ENCODE results near the gene PEX7. TPM values are rescaled to one million over a fixed set of nuclear protein-coding genes. Genes with fewer than 3 reads are reported as not detected.

Gene PEX7
- total RNA-seq, 1 donor from 2014 or later = 20.0 TPM

GRCh38 chr6:136914947-136915346, 92.6 kb downstream of the PEX7 start:
- TF ChIP-seq CTCF (IDR thresholded peaks at IDR 0.05; ENCODE audit: insufficient read depth, low read length, severe bottlenecking) = no peak
- no peak for DNase-seq (ENCODE audit: low read depth)
- Histone ChIP-seq H3K36me3 (ENCODE audit: control insufficient read depth, insufficient read depth, low read length) (no peaks in the 10 kb centered on the region), H3K4me3 (ENCODE audit: low read depth, low read length) (no peak overlapping the region), H3K27me3 (ENCODE audit: control insufficient read depth, insufficient read depth, low read length) (no peaks in the 10 kb centered on the region)
- no peak for FAIRE-seq

- H3K36me3 ChIP-seq (ENCODE audit: control insufficient read depth, insufficient read depth, low read length) = no peaks in the 10 kb centered on the region
- H3K4me3 ChIP-seq (ENCODE audit: low read depth, low read length) = no peak overlapping the region
- FAIRE-seq (no peak), DNase-seq (ENCODE audit: low read depth) (no peak)
- H3K27me3 ChIP-seq (ENCODE audit: control insufficient read depth, insufficient read depth, low read length) = peaks cover 30% of the 10 kb centered on the region
- no peak for TF ChIP-seq CTCF (IDR thresholded peaks at IDR 0.05; ENCODE audit: insufficient read depth, low read length, severe bottlenecking)
Measured at GRCh38 chr6:136918706-136919105, 96.3 kb downstream of the PEX7 start.

- Histone ChIP-seq H3K27me3 (ENCODE audit: control insufficient read depth, insufficient read depth, low read length) (peaks cover 36% of the 10 kb centered on the region), H3K4me3 (ENCODE audit: low read depth, low read length) (no peak overlapping the region)
Measured at GRCh38 chr6:136920216-136920615, 97.8 kb downstream of the PEX7 start.

GRCh38 chr6:136920671-136921380, 98.4 kb downstream of the PEX7 start:
- Histone ChIP-seq H3K4me3 (ENCODE audit: low read depth, low read length) (peak overlapping the region; percentile 31), H3K27me3 (ENCODE audit: control insufficient read depth, insufficient read depth, low read length) (peaks cover 36% of the 10 kb centered on the region), H3K36me3 (ENCODE audit: control insufficient read depth, insufficient read depth, low read length) (no peaks in the 10 kb centered on the region)
- FAIRE-seq (peak; percentile 81), DNase-seq (ENCODE audit: low read depth) (peak; percentile 5)
- no peak for TF ChIP-seq CTCF (IDR thresholded peaks at IDR 0.05; ENCODE audit: insufficient read depth, low read length, severe bottlenecking)

More at GRCh38 chr6:136920216-136920615, 97.8 kb downstream of the PEX7 start:
- TF ChIP-seq CTCF (IDR thresholded peaks at IDR 0.05; ENCODE audit: insufficient read depth, low read length, severe bottlenecking) = no peak
- H3K36me3 ChIP-seq (ENCODE audit: control insufficient read depth, insufficient read depth, low read length) = no peaks in the 10 kb centered on the region
- no peak for FAIRE-seq
- DNase-seq (ENCODE audit: low read depth) = no peak

GRCh38 chr6:136921381-136921935, 99.1 kb downstream of the PEX7 start:
- Histone ChIP-seq H3K36me3 (ENCODE audit: control insufficient read depth, insufficient read depth, low read length) (no peaks in the 10 kb centered on the region), H3K4me3 (ENCODE audit: low read depth, low read length) (peak overlapping the region; percentile 31), H3K27me3 (ENCODE audit: control insufficient read depth, insufficient read depth, low read length) (peaks cover 36% of the 10 kb centered on the region)
- TF ChIP-seq CTCF (IDR thresholded peaks at IDR 0.05; ENCODE audit: insufficient read depth, low read length, severe bottlenecking) = no peak
- no peak for FAIRE-seq
- no peak for DNase-seq (ENCODE audit: low read depth)

Data from bronchial epithelial cell (primary cell).